GM06990 (cell line): ENCODE data around the gene ENTPD2.
A peak's percentile ranks its signal among the peaks of the same experiment; 100 is the strongest.

Experiments used
- DNase-seq: peaks from one replicate; pipeline ENCODE4 v3.0.0-alpha.2; 2011; ENCODE audit not compliant: insufficient read length; ENCODE audit errors: extremely low read depth
- H3K27me3 ChIP-seq: replicated peaks from 2 replicates; pipeline ENCODE4 v1.6.0; 2011; ENCODE audit warnings: low read length; ENCODE audit not compliant: control insufficient read depth, insufficient read depth
- H3K36me3 ChIP-seq: 2 replicates; pipeline ENCODE4 v1.5.1; 2011; ENCODE audit warnings: low read length; ENCODE audit not compliant: control insufficient read depth, insufficient read depth
- H3K4me3 ChIP-seq: replicated peaks from 2 replicates; pipeline ENCODE4 v1.5.1; 2011; ENCODE audit warnings: low read depth, mild to moderate bottlenecking, control low read depth, low read length
- CTCF ChIP-seq: IDR thresholded peaks from 2 replicates; pipeline ENCODE4 v1.5.1; 2011; ENCODE audit warnings: low read length, control low read depth, mild to moderate bottlenecking, inconsistent platforms; ENCODE audit not compliant: insufficient read depth, poor library complexity, severe bottlenecking

ENTPD2 gene

DNA sequence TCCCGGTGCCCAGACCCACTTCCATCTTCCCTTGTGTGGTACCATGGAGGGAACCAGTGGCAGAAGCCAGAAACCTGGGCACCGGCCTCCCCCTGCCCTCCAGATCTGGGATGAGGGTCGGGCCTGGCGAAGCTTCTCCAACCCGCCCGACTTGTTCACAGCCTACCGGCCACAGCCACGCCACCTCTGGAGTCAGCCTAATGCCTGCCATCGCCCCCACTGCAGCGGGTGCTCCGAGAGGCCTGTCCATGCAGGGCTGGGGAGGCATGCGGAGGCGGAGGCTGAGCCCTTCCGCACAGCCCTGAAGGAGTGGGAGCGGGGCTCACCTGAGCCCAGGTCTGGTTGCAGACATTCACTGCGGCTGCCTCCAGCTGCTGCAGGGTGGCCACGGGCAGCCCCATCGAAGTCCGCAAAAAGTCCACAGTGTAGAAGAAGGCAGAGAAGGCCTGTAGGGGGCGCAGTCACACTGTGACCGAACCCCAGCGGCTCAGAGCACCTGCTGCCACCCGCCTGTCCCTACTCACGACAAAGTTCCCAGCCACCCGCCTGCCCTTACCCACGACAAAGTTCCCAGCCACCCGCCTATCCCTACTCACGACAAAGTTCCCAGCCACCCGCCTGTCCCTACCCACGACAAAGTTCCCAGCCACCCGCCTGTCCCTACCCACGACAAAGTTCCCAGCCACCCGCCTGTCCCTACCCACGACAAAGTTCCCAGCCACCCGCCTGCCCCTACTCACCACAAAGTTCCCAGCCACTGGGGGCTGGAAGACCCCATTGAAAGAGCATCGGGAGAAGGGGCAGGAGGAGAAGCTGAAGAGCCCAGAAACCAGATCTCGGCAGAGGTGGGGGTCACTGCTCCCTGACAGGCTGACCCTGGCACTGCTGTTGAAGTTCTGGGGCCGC is 4.1 kb downstream of the ENTPD2 start:
- Histone ChIP-seq H3K27me3 (peaks cover 3% of the 10 kb centered on the region), H3K4me3 (no peak overlapping the region)

DNA sequence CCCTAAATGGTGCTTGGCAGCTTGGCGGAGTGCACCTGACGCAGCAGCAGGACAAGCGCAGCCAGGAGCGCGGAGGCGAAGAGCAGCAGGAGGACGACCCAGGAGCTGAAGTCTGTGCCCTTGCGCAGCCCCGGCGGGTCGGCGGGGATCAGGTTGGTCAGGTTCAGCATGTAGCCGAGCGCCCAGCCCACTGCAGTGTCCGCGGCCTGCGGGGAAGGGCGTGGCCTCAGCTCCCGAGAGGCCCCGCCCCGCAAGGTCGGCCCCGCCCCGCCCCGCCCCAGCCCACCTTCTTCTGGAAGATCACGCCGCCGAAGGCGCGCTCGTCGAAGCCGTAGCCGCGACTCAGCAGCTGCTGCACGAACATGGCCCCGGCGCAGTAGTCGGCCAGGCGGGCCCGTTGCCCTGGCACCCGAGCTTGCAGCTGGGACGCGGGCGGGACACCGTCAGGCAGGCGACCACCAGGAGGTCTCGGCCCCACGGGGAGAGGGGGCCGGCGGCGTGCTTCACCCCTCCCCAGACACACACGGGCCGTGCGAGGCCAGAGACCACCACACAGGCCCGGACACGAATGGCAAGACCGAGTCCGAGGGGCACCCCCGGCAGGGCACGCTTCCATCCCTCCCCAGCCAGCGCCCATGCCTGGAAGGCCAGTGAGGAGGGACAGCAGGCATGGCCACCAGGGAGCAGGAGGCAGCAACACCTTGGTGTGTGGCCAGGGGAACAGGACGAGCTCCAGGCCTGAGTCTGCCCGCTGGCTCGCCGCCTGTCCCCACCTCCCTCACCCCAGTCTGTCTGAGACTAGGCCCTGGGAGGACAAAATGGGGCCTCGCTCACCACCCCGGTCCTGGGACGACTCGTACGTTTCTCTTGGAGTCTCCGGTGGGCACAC is 5.0 kb downstream of the ENTPD2 start:
- Histone ChIP-seq H3K27me3 (peaks cover 3% of the 10 kb centered on the region), H3K4me3 (no peak overlapping the region), H3K36me3 (no peaks in the 10 kb centered on the region)
- no peak for DNase-seq
- TF ChIP-seq CTCF = no peak

More for the DNA sequence above, 4.1 kb downstream of the ENTPD2 start:
- no peaks in the 10 kb centered on the region for H3K36me3 ChIP-seq
- no peak for DNase-seq
- TF ChIP-seq CTCF = peak; percentile 72

DNA sequence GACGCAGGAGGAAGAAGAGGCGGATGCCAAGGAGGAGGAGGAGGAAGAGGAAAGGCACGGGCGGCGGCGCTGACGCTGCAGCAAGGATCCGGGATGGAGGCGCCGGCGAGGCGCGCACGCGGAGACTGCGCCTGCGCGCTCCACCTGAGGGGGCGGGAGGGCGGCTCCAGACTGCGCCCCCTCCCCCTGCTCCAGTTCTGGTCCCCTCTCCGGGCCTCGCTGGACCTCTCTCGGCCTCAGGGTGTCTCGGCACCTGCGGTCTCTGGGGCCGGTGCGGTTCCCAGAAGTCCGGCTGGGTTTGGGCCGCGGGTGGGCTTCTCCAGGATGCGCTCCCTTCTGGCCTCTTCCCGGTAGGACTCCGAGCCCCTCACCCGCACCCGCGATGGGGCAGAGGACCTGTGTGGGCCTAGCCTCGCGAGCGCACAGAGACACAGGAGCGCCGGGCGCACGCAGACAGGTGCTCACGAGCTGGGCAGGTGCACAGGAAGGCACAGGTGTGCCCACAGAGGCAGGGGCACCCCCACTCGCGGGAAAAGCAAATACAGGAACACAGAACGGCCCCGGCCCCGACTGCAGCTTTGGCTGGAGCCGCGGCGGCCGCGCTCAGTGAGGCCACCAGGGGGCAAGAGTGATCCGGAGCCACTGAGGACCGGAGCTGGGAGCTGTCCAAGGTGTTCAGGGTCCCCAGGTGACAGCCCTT is 7.6 kb downstream of the ENTPD2 start, which contains the start of gene NPDC1:
Gene NPDC1, minus strand, starts transcription at position 90 of the 700 bp plus-strand sequence. CDS start 188 bp downstream, outside the sequence.
- Histone ChIP-seq H3K4me3 (peak within 1 kb of the TSS; percentile 22), H3K27me3 (no peaks in the 10 kb centered on the region; the same call in 1 of the 2 replicates), H3K36me3 (no peaks in the 10 kb centered on the region)
- peak; percentile 72 for DNase-seq
- TF ChIP-seq CTCF = peak; percentile 94

GRCh38 chr9:137045294-137046087 is 8.4 kb downstream of the ENTPD2 start:
- no peak for DNase-seq
- peak overlapping the region; percentile 22; the same call in 1 of the 2 replicates for H3K4me3 ChIP-seq
- H3K27me3 ChIP-seq = no peaks in the 10 kb centered on the region; the same call in 1 of the 2 replicates
- TF ChIP-seq CTCF = no peak
- H3K36me3 ChIP-seq = no peaks in the 10 kb centered on the region
